Vagina (tissue), 2 donors: ENCODE measurements around the gene IL1RAPL1. TPM values are rescaled to one million over a fixed set of nuclear protein-coding genes. Genes with fewer than 3 reads are reported as not detected.

Experiments
- DNase-seq, 2 donors: peaks; one replicate each; pipeline ENCODE4 v3.0.0-alpha.2; 2017; ENCODE audit errors: extremely low spot score in 2 of 2
- H3K27ac ChIP-seq: fragments of 200-600 bp; sonication (generic); one replicate; pipeline ENCODE4 v1.5.1; 2019
- H3K27me3 ChIP-seq: fragments of 200-600 bp; sonication (generic); one replicate; pipeline ENCODE4 v1.5.1; 2019
- H3K36me3 ChIP-seq, 2 donors: fragments of 200-600 bp; sonication (generic); one replicate each; pipeline ENCODE4 v1.5.1; 2017 to 2019
- H3K4me1 ChIP-seq: fragments of 200-600 bp; sonication (generic); one replicate; pipeline ENCODE4 v1.5.1; 2019
- H3K4me3 ChIP-seq, 2 donors: fragments of 200-600 bp; sonication (generic); 1 replicate in 1 of 2; 2 replicates in 1 of 2; pipeline ENCODE4 v1.5.1; 2016 to 2019
- H3K9me3 ChIP-seq: fragments of 200-600 bp; sonication (generic); one replicate; pipeline ENCODE4 v1.5.1; 2019
- CTCF ChIP-seq, 3 experiments: fragments of 450-650 bp in 2 of 3; fragments of 200-600 bp in 1 of 3; sonication (generic) in 1 of 3; IDR thresholded peaks; one replicate each; pipeline ENCODE4 v1.5.1; 2017 to 2019; ENCODE audit warnings: antibody characterized with exemption in 3 of 3, mild to moderate bottlenecking in 2 of 3, moderate library complexity in 2 of 3
- POLR2A ChIP-seq, 2 donors: fragments of 450-650 bp; IDR thresholded peaks; one replicate each; pipeline ENCODE4 v1.6.1; 2017; ENCODE audit warnings: antibody characterized with exemption in 2 of 2, mild to moderate bottlenecking in 2 of 2, moderate library complexity in 2 of 2
- POLR2AphosphoS5 ChIP-seq, 2 donors: sonication (generic); formaldehyde crosslinking; IDR thresholded peaks; one replicate each; pipeline ENCODE4 v1.9.0; 2017; ENCODE audit warnings: antibody characterized with exemption in 2 of 2, mild to moderate bottlenecking in 2 of 2, low read depth in 1 of 2; ENCODE audit not compliant: insufficient read depth in 1 of 2
- intact Hi-C: fragments of 100-400 bp; cut with DNase I; formaldehyde crosslinking; loops from one replicate; pipeline ENCODE4 v1.15.1; 2023
- total RNA-seq: library from RNA; depleted of rRNA; stranded (reverse); fragments of >200 nt; gene quantifications from one replicate; pipeline ENCODE4 v1.2.3, GENCODE V29; 2016

IL1RAPL1 gene
- total RNA-seq, 1 donor from 2014 or later, result not detected

- no peak for TF ChIP-seq POLR2A (IDR thresholded peaks at IDR 0.05)
- no peak for TF ChIP-seq CTCF (IDR thresholded peaks at IDR 0.05)
- no peak for TF ChIP-seq POLR2AphosphoS5 (IDR thresholded peaks at IDR 0.05; ENCODE audit: insufficient read depth in 1 of 2, low read depth in 1 of 2)
- H3K27me3 ChIP-seq, result no peaks in the 10 kb centered on the region
- no peak overlapping the region for H3K27ac ChIP-seq
- no peaks in the 10 kb centered on the region for H3K36me3 ChIP-seq
- H3K4me3 ChIP-seq, result no peak overlapping the region
- no peaks in the 10 kb centered on the region for H3K4me1 ChIP-seq
- H3K9me3 ChIP-seq, result no peaks in the 10 kb centered on the region
- intact Hi-C loops, result no loop called here
- DNase-seq, result no peak
Measured at GRCh38 chrX:29024871-29025270, 437.6 kb downstream of the IL1RAPL1 start.

- Histone ChIP-seq H3K4me3 (no peak overlapping the region), H3K4me1 (no peaks in the 10 kb centered on the region), H3K27me3 (no peaks in the 10 kb centered on the region), H3K36me3 (no peaks in the 10 kb centered on the region), H3K27ac (no peak overlapping the region), H3K9me3 (no peaks in the 10 kb centered on the region)
- DNase-seq, result no peak
- TF ChIP-seq POLR2AphosphoS5 (IDR thresholded peaks at IDR 0.05; ENCODE audit: insufficient read depth in 1 of 2, low read depth in 1 of 2) (no peak), POLR2A (IDR thresholded peaks at IDR 0.05) (no peak), CTCF (IDR thresholded peaks at IDR 0.05) (no peak)
- intact Hi-C loops, result no loop called here
Measured at GRCh38 chrX:29039501-29039900, 452.3 kb downstream of the IL1RAPL1 start.

- H3K27ac ChIP-seq, result no peak overlapping the region
- no peaks in the 10 kb centered on the region for H3K9me3 ChIP-seq
- no peak for DNase-seq
- TF ChIP-seq POLR2A (IDR thresholded peaks at IDR 0.05) (no peak), CTCF (IDR thresholded peaks at IDR 0.05) (no peak), POLR2AphosphoS5 (IDR thresholded peaks at IDR 0.05; ENCODE audit: insufficient read depth in 1 of 2, low read depth in 1 of 2) (no peak)
- no peaks in the 10 kb centered on the region for H3K4me1 ChIP-seq
- no peaks in the 10 kb centered on the region for H3K36me3 ChIP-seq
- intact Hi-C loops, result no loop called here
- no peaks in the 10 kb centered on the region for H3K27me3 ChIP-seq
- no peak overlapping the region for H3K4me3 ChIP-seq
Measured at GRCh38 chrX:29040160-29040559, 452.9 kb downstream of the IL1RAPL1 start.

GRCh38 chrX:29042341-29042740, 455.1 kb downstream of the IL1RAPL1 start:
- Histone ChIP-seq H3K4me1 (no peaks in the 10 kb centered on the region), H3K36me3 (no peaks in the 10 kb centered on the region), H3K27ac (no peak overlapping the region), H3K9me3 (no peaks in the 10 kb centered on the region), H3K4me3 (no peak overlapping the region), H3K27me3 (no peaks in the 10 kb centered on the region)
- no peak for DNase-seq
- intact Hi-C loops, result no loop called here
- TF ChIP-seq POLR2AphosphoS5 (IDR thresholded peaks at IDR 0.05; ENCODE audit: insufficient read depth in 1 of 2, low read depth in 1 of 2) (no peak), POLR2A (IDR thresholded peaks at IDR 0.05) (no peak), CTCF (IDR thresholded peaks at IDR 0.05) (no peak)

- intact Hi-C loops, result no loop called here
- DNase-seq, result no peak
- H3K27me3 ChIP-seq, result no peaks in the 10 kb centered on the region
- TF ChIP-seq POLR2AphosphoS5 (IDR thresholded peaks at IDR 0.05; ENCODE audit: insufficient read depth in 1 of 2, low read depth in 1 of 2) (no peak), POLR2A (IDR thresholded peaks at IDR 0.05) (no peak)
- no peaks in the 10 kb centered on the region for H3K4me1 ChIP-seq
- H3K9me3 ChIP-seq, result no peaks in the 10 kb centered on the region
- no peak overlapping the region for H3K4me3 ChIP-seq
- no peaks in the 10 kb centered on the region for H3K36me3 ChIP-seq
- no peak overlapping the region for H3K27ac ChIP-seq
Measured at GRCh38 chrX:29043746-29044145, 456.5 kb downstream of the IL1RAPL1 start.
